H1 (cell line): ENCODE data around the gene NUP98. TPM values are rescaled to one million over a fixed set of nuclear protein-coding genes. Genes with fewer than 3 reads are reported as not detected.

Experiments used
- CTCF ChIA-PET: fragments of 300-600 bp; sonication (Branson Sonifier 250); formaldehyde crosslinking; loops from one replicate; lab custom pipeline; 2021; ENCODE audit not compliant: partially characterized antibody; lab: Charles Lee
- POLR2A ChIA-PET: fragments of 300-600 bp; sonication (Branson Sonifier 250); formaldehyde crosslinking; loops from one replicate; lab custom pipeline; 2021; ENCODE audit warnings: inconsistent platforms; ENCODE audit not compliant: partially characterized antibody; lab: Charles Lee
- DNase-seq, 2 experiments: peaks; one replicate each; pipeline versions ENCODE4 v3.0.0 to v3.0.0-alpha.2; 2010 to 2022; ENCODE audit warnings: low spot score in 2 of 2, low read depth in 1 of 2, mixed read lengths in 1 of 2
- FAIRE-seq: peaks from 2 replicates; lab custom pipeline; 2011; peaks lifted over from hg19 to GRCh38; lab: Jason Lieb, UNC
- H2AFZ ChIP-seq: 2 replicates; pipeline ENCODE4 v1.8.1; 2012; ENCODE audit warnings: low read length, inconsistent platforms
- H2AK5ac ChIP-seq: 2 replicates; pipeline ENCODE4 v1.6.1; 2013; ENCODE audit warnings: low read depth, low read length
- H2BK120ac ChIP-seq: replicated peaks from 2 replicates; pipeline ENCODE3; 2013; ENCODE audit warnings: low read depth, low read length, inconsistent platforms
- H2BK12ac ChIP-seq: 2 replicates; pipeline ENCODE4 v1.6.1; 2013; ENCODE audit warnings: low read depth, low read length
- H2BK15ac ChIP-seq: 2 replicates; pipeline ENCODE4 v1.6.1; 2013; ENCODE audit warnings: low read length
- H2BK20ac ChIP-seq: 2 replicates; pipeline ENCODE4 v1.6.1; 2013; ENCODE audit warnings: low read length
- H2BK5ac ChIP-seq: 2 replicates; pipeline ENCODE4 v1.6.1; 2013; ENCODE audit warnings: low read depth, low read length
- H3K14ac ChIP-seq: 2 replicates; pipeline ENCODE4 v1.6.1; 2013; ENCODE audit warnings: inconsistent platforms; ENCODE audit not compliant: insufficient read length
- H3K18ac ChIP-seq: 2 replicates; pipeline ENCODE4 v1.6.1; 2013; ENCODE audit warnings: low read length; ENCODE audit errors: extremely low read depth
- H3K23ac ChIP-seq: 2 replicates; pipeline ENCODE4 v1.6.1; 2013; ENCODE audit warnings: inconsistent platforms; ENCODE audit not compliant: insufficient read length
- H3K23me2 ChIP-seq: 2 replicates; pipeline ENCODE4 v1.6.1; 2013; ENCODE audit warnings: low read depth, low read length
- H3K27ac ChIP-seq: 2 replicates; pipeline ENCODE4 v1.6.1; 2011; ENCODE audit warnings: low read depth, low read length, inconsistent platforms
- H3K27me3 ChIP-seq, 4 experiments: replicated peaks in 1 of 4; 1 replicate in 1 of 4; 2 replicates in 3 of 4; pipeline versions ENCODE4 v1.6.1 to v1.8.1; 2011 to 2013; ENCODE audit warnings: low read length in 3 of 4, mild to moderate bottlenecking in 3 of 4, inconsistent platforms in 2 of 4, mixed read lengths in 2 of 4, moderate library complexity in 1 of 4; ENCODE audit not compliant: control insufficient read depth in 3 of 4, insufficient read depth in 3 of 4; ENCODE audit errors: extremely low read depth in 1 of 4
- H3K36me3 ChIP-seq, 4 experiments: 2 replicates each; pipeline versions ENCODE4 v1.6.1 to v1.8.1; 2011 to 2013; ENCODE audit warnings: mild to moderate bottlenecking in 4 of 4, low read length in 3 of 4, moderate library complexity in 2 of 4, control low read depth in 1 of 4, inconsistent platforms in 1 of 4; ENCODE audit not compliant: insufficient read depth in 4 of 4, control insufficient read depth in 2 of 4
- H3K4ac ChIP-seq: replicated peaks from 2 replicates; pipeline ENCODE3; 2013; ENCODE audit warnings: low read length, low read depth, mixed read lengths, inconsistent platforms; ENCODE audit not compliant: insufficient read length
- H3K4me1 ChIP-seq, 4 experiments: replicated peaks in 1 of 4; 1 replicate in 1 of 4; 2 replicates in 3 of 4; pipeline versions ENCODE4 v1.6.1 to v1.8.1; 2011 to 2013; ENCODE audit warnings: low read length in 3 of 4, inconsistent platforms in 2 of 4, mixed read lengths in 1 of 4; ENCODE audit not compliant: insufficient read depth in 4 of 4, control insufficient read depth in 3 of 4
- H3K4me2 ChIP-seq, 2 experiments: 2 replicates each; pipeline versions ENCODE4 v1.6.1 to v1.8.1; 2011 to 2013; ENCODE audit warnings: low read depth in 2 of 2, low read length in 2 of 2, control low read depth in 1 of 2, inconsistent platforms in 1 of 2, mild to moderate bottlenecking in 1 of 2; ENCODE audit not compliant: insufficient read depth in 1 of 2
- H3K4me3 ChIP-seq, 4 experiments: fragments of 200-600, 300-600 bp in 1 of 4; sonication (generic), shearing (Covaris generic), sonication (Bioruptor Twin) in 1 of 4; 2 replicates each; pipeline versions ENCODE4 v1.5.1 to v1.8.1; 2011 to 2016; ENCODE audit warnings: low read length in 4 of 4, low read depth in 3 of 4, control low read depth in 2 of 4, inconsistent platforms in 2 of 4, mild to moderate bottlenecking in 2 of 4, mixed read lengths in 1 of 4, moderate library complexity in 1 of 4; ENCODE audit not compliant: insufficient read depth in 2 of 4; ENCODE audit errors: extremely low read depth in 1 of 4
- H3K56ac ChIP-seq: replicated peaks from 2 replicates; pipeline ENCODE3; 2013; ENCODE audit warnings: low read depth, mild to moderate bottlenecking, mixed read lengths, low read length, inconsistent platforms; ENCODE audit not compliant: insufficient read length
- H3K79me1 ChIP-seq: 2 replicates; pipeline ENCODE4 v1.6.1; 2013; ENCODE audit warnings: low read depth, low read length, control low read depth
- H3K79me2 ChIP-seq, 2 experiments: 2 replicates each; pipeline versions ENCODE4 v1.6.1 to v1.8.1; 2012 to 2013; ENCODE audit warnings: low read length in 2 of 2, mild to moderate bottlenecking in 2 of 2, inconsistent platforms in 1 of 2; ENCODE audit not compliant: insufficient read depth in 2 of 2, control insufficient read depth in 1 of 2
- H3K9ac ChIP-seq, 4 experiments: replicated peaks in 1 of 4; 1 replicate in 1 of 4; 2 replicates in 3 of 4; pipeline versions ENCODE4 v1.6.1 to v1.8.1; 2011 to 2013; ENCODE audit warnings: low read depth in 3 of 4, low read length in 3 of 4, control low read depth in 2 of 4, mild to moderate bottlenecking in 2 of 4, moderate library complexity in 2 of 4, inconsistent platforms in 1 of 4; ENCODE audit errors: extremely low read depth in 1 of 4
- H3K9me3 ChIP-seq, 2 experiments: 2 replicates each; pipeline versions ENCODE4 v1.6.1 to v1.8.1; 2012 to 2013; ENCODE audit warnings: mild to moderate bottlenecking in 2 of 2, moderate library complexity in 2 of 2, control low read depth in 1 of 2, inconsistent platforms in 1 of 2, low read depth in 1 of 2, low read length in 1 of 2, mixed read lengths in 1 of 2; ENCODE audit not compliant: insufficient read depth in 2 of 2
- H4K20me1 ChIP-seq, 2 experiments: replicated peaks in 1 of 2; 2 replicates each; pipeline versions ENCODE3 to v1.8.1; 2011 to 2013; ENCODE audit warnings: inconsistent platforms in 2 of 2, low read length in 2 of 2, mild to moderate bottlenecking in 1 of 2; ENCODE audit not compliant: insufficient read depth in 2 of 2, control insufficient read depth in 1 of 2
- H4K5ac ChIP-seq: 2 replicates; pipeline ENCODE4 v1.6.1; 2013; ENCODE audit warnings: low read length, low read depth, mixed read lengths, inconsistent platforms; ENCODE audit not compliant: insufficient read length
- H4K8ac ChIP-seq: 2 replicates; pipeline ENCODE4 v1.8.0; 2013; ENCODE audit warnings: mild to moderate bottlenecking, moderate library complexity, low read length, inconsistent platforms; ENCODE audit not compliant: insufficient read depth; ENCODE audit errors: extremely low read depth
- H4K91ac ChIP-seq: replicated peaks from 2 replicates; pipeline ENCODE3; 2013; ENCODE audit warnings: low read length, mixed read lengths, inconsistent platforms; ENCODE audit not compliant: insufficient read length
- CEBPB ChIP-seq: IDR thresholded peaks from 2 replicates; pipeline ENCODE4 v1.6.1; 2012; ENCODE audit warnings: low read depth, low read length
- CHD1 ChIP-seq: IDR thresholded peaks from 2 replicates; pipeline ENCODE4 v1.6.1; 2012; ENCODE audit warnings: low read depth, low read length, improper control_type of control experiment
- MAX ChIP-seq: IDR thresholded peaks from 2 replicates; pipeline ENCODE4 v1.6.1; 2012; ENCODE audit warnings: inconsistent platforms
- POLR2AphosphoS5 ChIP-seq: IDR thresholded peaks from 2 replicates; pipeline ENCODE4 v1.6.1; 2011; ENCODE audit warnings: low read depth, low read length
- POU5F1 ChIP-seq: IDR thresholded peaks from 2 replicates; pipeline ENCODE4 v1.6.1; 2011; ENCODE audit warnings: low read depth, mild to moderate bottlenecking, low read length, moderate library complexity
- RBBP5 ChIP-seq: IDR thresholded peaks from 2 replicates; pipeline ENCODE4 v1.7.1; 2012; ENCODE audit warnings: low read depth, mild to moderate bottlenecking, inconsistent platforms, low read length, moderate library complexity, borderline replicate concordance
- RNF2 ChIP-seq: fragments of 200-900, 300-1000 bp; sonication (generic); IDR thresholded peaks from 2 replicates; pipeline ENCODE4 v1.7.1; 2016; ENCODE audit warnings: borderline replicate concordance, low read depth, mild to moderate bottlenecking, antibody characterized with exemption, low read length; ENCODE audit not compliant: poor library complexity, severe bottlenecking; ENCODE audit errors: missing control alignments
- RXRA ChIP-seq: IDR thresholded peaks from 2 replicates; pipeline ENCODE4 v1.6.1; 2011; ENCODE audit warnings: low read depth, mild to moderate bottlenecking, low read length, moderate library complexity; ENCODE audit not compliant: insufficient read depth
- SIRT6 ChIP-seq: IDR thresholded peaks from one replicate; pipeline ENCODE4 v1.7.1; 2012; ENCODE audit warnings: low read length, inconsistent platforms
- SP2 ChIP-seq: IDR thresholded peaks from 2 replicates; pipeline ENCODE4 v1.6.1; 2012; ENCODE audit warnings: mild to moderate bottlenecking, low read length, inconsistent platforms
- WGBS, 2 experiments: shearing (Covaris generic) in 1 of 2; methylation state at CpG; one replicate each; pipeline versions ENCODE4 v1.1.6 to v1.1.7; 2013 to 2015; ENCODE audit warnings: low lambda C conversion rate in 2 of 2, mixed read lengths in 2 of 2, inconsistent platforms in 1 of 2, low coverage in 1 of 2, missing lambda C conversion rate in 1 of 2; ENCODE audit not compliant: insufficient replicate concordance in 2 of 2, insufficient coverage in 1 of 2, insufficient read length in 1 of 2; ENCODE audit errors: extremely low coverage in 1 of 2, missing lambda C conversion rate in 1 of 2; 5-methylcytosine and 5-hydroxymethylcytosine counted together
- polyA plus RNA-seq, 7 experiments: library from polyadenylated mRNA; depleted of rRNA in 3 of 7; stranded (reverse) in 5 of 7; unstranded in 2 of 7; fragments of >200 nt in 5 of 7; fragments of 200-250 nt in 2 of 7; gene quantifications; 1 replicate in 5 of 7; 2 replicates in 1 of 7; 4 replicates in 1 of 7; pipeline versions ENCODE4 v1.2.1 to v1.2.3, GENCODE V29; 2011 to 2013; ENCODE audit warnings: missing spikeins in 2 of 7, mixed read lengths in 2 of 7
- total RNA-seq: library from RNA; stranded (reverse); fragmentation: NEBNext Ultra II Directional; extraction: Animal tissue kit (Norgen Biotek cat#: 25700); gene quantifications from 2 replicates; pipeline ENCODE4 v1.2.1, GENCODE V29; 2021
- TF ChIP-seq, protein P1 (sequence below): IDR thresholded peaks from 2 replicates; pipeline ENCODE4 v1.6.1; 2012; ENCODE audit warnings: low read length, inconsistent platforms

The NUP98 gene
- total and polyA plus RNA-seq, 2 of the 8 experiments (the other 6 are each of a cell fraction or from before 2014, with no cell fraction given): 98.6 to 261 TPM

- Histone ChIP-seq H3K9me3 (no peaks in the 10 kb centered on the region), H3K9ac (no peak overlapping the region), H2BK5ac (no peak overlapping the region), H3K4ac (no peak overlapping the region), H2AK5ac (no peak overlapping the region), H2BK120ac (no peak overlapping the region), H3K18ac (no peak overlapping the region), H4K5ac (no peak overlapping the region), H3K23me2 (no peaks in the 10 kb centered on the region; the same call in 1 of the 2 replicates), H2AFZ (no peak overlapping the region), H3K79me2 (no peaks in the 10 kb centered on the region), H4K20me1 (peaks cover 0 to 2% of the 10 kb centered on the region in 2 experiments), H3K4me3 (no peak overlapping the region), H3K36me3 (peaks cover 18 to 98% (median 64%) of the 10 kb centered on the region in 4 experiments), H3K56ac (no peak overlapping the region), H2BK15ac (no peak overlapping the region), H2BK20ac (no peak overlapping the region), H3K14ac (no peak overlapping the region), H3K4me2 (no peak overlapping the region), H3K27ac (no peak overlapping the region), H4K8ac (no peak overlapping the region), H4K91ac (no peak overlapping the region), H3K27me3 (no peaks in the 10 kb centered on the region), H3K23ac (no peak overlapping the region), H3K4me1 (no peaks in the 10 kb centered on the region), H3K79me1 (no peaks in the 10 kb centered on the region), H2BK12ac (no peak overlapping the region)
- 91% methylated on average over 2 of the region's 2 CpGs; no CpG with 5 or more reads in 1 of the 2 experiments for whole genome bisulfite sequencing, 2 experiments
- FAIRE-seq (no peak), DNase-seq (no peak)
- POLR2A ChIA-PET: no interaction called here
- no peak for TF ChIP-seq RXRA
- no peak for TF ChIP-seq SIRT6
- no peak for TF ChIP-seq MAX
- TF ChIP-seq RBBP5: no peak
- no peak for TF ChIP-seq POLR2AphosphoS5
- no peak for TF ChIP-seq RNF2
- TF ChIP-seq, protein P1, sequence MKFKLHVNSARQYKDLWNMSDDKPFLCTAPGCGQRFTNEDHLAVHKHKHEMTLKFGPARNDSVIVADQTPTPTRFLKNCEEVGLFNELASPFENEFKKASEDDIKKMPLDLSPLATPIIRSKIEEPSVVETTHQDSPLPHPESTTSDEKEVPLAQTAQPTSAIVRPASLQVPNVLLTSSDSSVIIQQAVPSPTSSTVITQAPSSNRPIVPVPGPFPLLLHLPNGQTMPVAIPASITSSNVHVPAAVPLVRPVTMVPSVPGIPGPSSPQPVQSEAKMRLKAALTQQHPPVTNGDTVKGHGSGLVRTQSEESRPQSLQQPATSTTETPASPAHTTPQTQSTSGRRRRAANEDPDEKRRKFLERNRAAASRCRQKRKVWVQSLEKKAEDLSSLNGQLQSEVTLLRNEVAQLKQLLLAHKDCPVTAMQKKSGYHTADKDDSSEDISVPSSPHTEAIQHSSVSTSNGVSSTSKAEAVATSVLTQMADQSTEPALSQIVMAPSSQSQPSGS: no peak
- no peak for TF ChIP-seq POU5F1
- no peak for TF ChIP-seq CEBPB
- no peak for TF ChIP-seq SP2
- no peak for TF ChIP-seq CHD1
- CTCF ChIA-PET: interaction anchor here (0.8 kb wide), 1 partner anchor 29 kb away, joined by 3 read pairs; no protein-coding TSS in a partner anchor
These were observed 76.4 kb downstream of the NUP98 start for GRCh38 chr11:3720997-3721396.
